ENCODE data around the gene STRBP. TPM values are rescaled to one million over a fixed set of nuclear protein-coding genes. Genes with fewer than 3 reads are reported as not detected.

The STRBP gene
- total and polyA plus RNA-seq, 2 of the 8 experiments (the other 6 are each of a cell fraction or from before 2014, with no cell fraction given), result 29.7 to 105 TPM

DNA sequence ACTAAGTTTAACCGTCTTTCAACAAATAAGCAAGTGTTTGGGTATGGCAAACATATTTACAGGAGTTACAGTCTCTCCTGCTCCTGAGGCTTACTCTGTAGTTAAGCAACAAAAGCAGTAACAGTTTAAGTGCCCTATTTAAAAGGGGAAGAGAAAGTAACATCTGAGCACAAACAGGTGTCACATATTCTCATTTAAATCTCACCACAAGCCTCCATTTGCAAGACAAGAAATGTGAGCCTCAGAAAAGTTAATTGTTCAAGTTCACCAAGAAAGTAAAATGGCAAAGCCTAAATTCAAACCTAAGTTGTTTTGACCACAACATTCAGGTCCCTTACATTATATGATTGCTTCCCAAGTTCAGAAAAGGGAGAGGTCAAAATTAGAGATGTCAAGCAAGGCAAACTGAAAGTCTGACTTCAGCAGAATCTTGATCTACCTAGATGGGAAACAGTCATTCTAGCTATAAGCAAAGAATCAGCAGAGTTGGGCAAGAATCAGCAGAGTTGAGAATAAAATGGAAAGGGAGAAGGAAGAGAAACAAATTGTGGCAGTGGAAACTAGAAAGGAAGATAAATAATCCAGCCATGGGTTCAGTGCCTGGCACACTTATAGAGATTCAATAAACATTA is 93.4 kb downstream of the STRBP start:
- POLR2A ChIA-PET (ENCODE audit: partially characterized antibody), result interaction anchor here (0.8 to 2.0 kb wide), 5 partner anchors 9 to 101 kb away, joined by 3 to 15 read pairs (median 4); no protein-coding TSS in a partner anchor
- Histone ChIP-seq H2AFZ (ENCODE audit: low read length) (no peak overlapping the region), H3K18ac (ENCODE audit: extremely low read depth, low read length) (no peak overlapping the region), H3K27ac (ENCODE audit: low read depth, low read length) (peak overlapping the region; percentile 81), H3K9me3 (ENCODE audit: insufficient read depth in 2 of 2, low read depth in 1 of 2, low read length in 1 of 2) (no peaks in the 10 kb centered on the region), H2BK5ac (ENCODE audit: low read depth, low read length) (peak overlapping the region; percentile 10; the same call in 1 of the 2 replicates), H3K79me2 (ENCODE audit: control insufficient read depth in 1 of 2, insufficient read depth in 2 of 2, low read length in 2 of 2) (peaks cover 0 to 9% of the 10 kb centered on the region in 2 experiments; a peak in 1 of 4 replicates), H4K8ac (ENCODE audit: extremely low read depth, insufficient read depth, low read length) (no peak overlapping the region), H3K9ac (replicated peaks in 1 of 4; ENCODE audit: extremely low read depth in 1 of 4, low read depth in 3 of 4, low read length in 3 of 4) (peak overlapping the region in 2 of 4 experiments; percentile 25 to 49; a peak in 3 of 7 replicates), H3K14ac (ENCODE audit: insufficient read length) (no peak overlapping the region), H2BK12ac (ENCODE audit: low read depth, low read length) (no peak overlapping the region; the same call in 1 of the 2 replicates), H3K4ac (replicated peaks; ENCODE audit: insufficient read length, low read depth, low read length) (peak overlapping the region; percentile 82), H3K23ac (ENCODE audit: insufficient read length) (no peak overlapping the region), H4K5ac (ENCODE audit: insufficient read length, low read depth, low read length) (peak overlapping the region; percentile 32), H2BK15ac (ENCODE audit: low read length) (no peak overlapping the region), H2BK20ac (ENCODE audit: low read length) (no peak overlapping the region), H3K4me3 (ENCODE audit: extremely low read depth in 1 of 4, insufficient read depth in 2 of 4, low read depth in 3 of 4, low read length in 4 of 4) (peak overlapping the region in 1 of 4 experiments; percentile 45; a peak in 3 of 8 replicates), H4K20me1 (replicated peaks in 1 of 2; ENCODE audit: control insufficient read depth in 1 of 2, insufficient read depth in 2 of 2, low read length in 2 of 2) (no peaks in the 10 kb centered on the region), H2AK5ac (ENCODE audit: low read depth, low read length) (no peak overlapping the region), H4K91ac (replicated peaks; ENCODE audit: insufficient read length, low read length) (peak overlapping the region; percentile 29), H3K56ac (replicated peaks; ENCODE audit: insufficient read length, low read depth, low read length) (no peak overlapping the region), H2BK120ac (replicated peaks; ENCODE audit: low read depth, low read length) (no peak overlapping the region), H3K4me2 (ENCODE audit: insufficient read depth in 1 of 2, low read depth in 2 of 2, low read length in 2 of 2) (peak overlapping the region; percentile 14 to 63; a peak in 3 of 4 replicates), H3K36me3 (ENCODE audit: control insufficient read depth in 2 of 4, insufficient read depth in 4 of 4, low read length in 3 of 4) (peaks cover 0 to 13% (median 0%) of the 10 kb centered on the region in 4 experiments; a peak in 1 of 8 replicates), H3K27me3 (replicated peaks in 1 of 4; ENCODE audit: control insufficient read depth in 3 of 4, extremely low read depth in 1 of 4, insufficient read depth in 3 of 4, low read length in 3 of 4) (no peaks in the 10 kb centered on the region), H3K4me1 (replicated peaks in 1 of 4; ENCODE audit: control insufficient read depth in 3 of 4, insufficient read depth in 4 of 4, low read length in 3 of 4) (peaks cover 4 to 30% (median 16%) of the 10 kb centered on the region in 4 experiments; a peak in 6 of 7 replicates), H3K23me2 (ENCODE audit: low read depth, low read length) (no peaks in the 10 kb centered on the region), H3K79me1 (ENCODE audit: low read depth, low read length) (no peaks in the 10 kb centered on the region)
- FAIRE-seq (peak; percentile 95), DNase-seq (ENCODE audit: low read depth in 1 of 2, low spot score in 2 of 2) (peak in 1 of 2 experiments; percentile 17)
- CTCF ChIA-PET (ENCODE audit: partially characterized antibody), result interaction anchor here (0.9 to 1.2 kb wide), 2 partner anchors 50 to 94 kb away, joined by 3 to 4 read pairs; partner anchors contain the start of gene STRBP
- 4% methylated on average over 1 of the region's 1 CpG; no CpG with 5 or more reads in 1 of the 2 experiments for WGBS, 2 experiments (ENCODE audit: extremely low coverage in 1 of 2, insufficient coverage in 1 of 2, insufficient read length in 1 of 2, insufficient replicate concordance in 2 of 2, low coverage in 1 of 2, low lambda C conversion rate in 2 of 2, missing lambda C conversion rate in 1 of 2)
- no peak for TF ChIP-seq CBX8 (IDR thresholded peaks at IDR 0.05; ENCODE audit: borderline replicate concordance, low read depth, low read length)
- TF ChIP-seq SIN3A (conservative IDR thresholded peaks at IDR 0.05 in 1 of 2, IDR thresholded peaks at IDR 0.05 in 1 of 2; ENCODE audit: low read depth in 1 of 2, low read length in 2 of 2), result no peak
- TF ChIP-seq JUN (IDR thresholded peaks at IDR 0.05; ENCODE audit: low read depth, low read length), result no peak
- TF ChIP-seq, protein P1, sequence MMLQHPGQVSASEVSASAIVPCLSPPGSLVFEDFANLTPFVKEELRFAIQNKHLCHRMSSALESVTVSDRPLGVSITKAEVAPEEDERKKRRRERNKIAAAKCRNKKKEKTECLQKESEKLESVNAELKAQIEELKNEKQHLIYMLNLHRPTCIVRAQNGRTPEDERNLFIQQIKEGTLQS (IDR thresholded peaks at IDR 0.05; ENCODE audit: insufficient read depth, low read depth, low read length), result no peak
- peak; percentile 39; the same call in 1 of the 2 replicates for TF ChIP-seq POLR2AphosphoS5 (IDR thresholded peaks at IDR 0.05; ENCODE audit: low read depth, low read length)
- TF ChIP-seq GTF2F1 (IDR thresholded peaks at IDR 0.05; ENCODE audit: borderline replicate concordance, low read depth, low read length), result no peak
- peak; percentile 99 for TF ChIP-seq TCF12 (IDR thresholded peaks at IDR 0.05; ENCODE audit: low read depth, low read length)
- TF ChIP-seq RFX5 (IDR thresholded peaks at IDR 0.05; ENCODE audit: borderline replicate concordance, low read depth, low read length), result no peak
- TF ChIP-seq BRCA1 (IDR thresholded peaks at IDR 0.05; ENCODE audit: low read depth, low read length), result no peak
- TF ChIP-seq KDM4A (IDR thresholded peaks at IDR 0.05; ENCODE audit: low read depth, low read length, severe bottlenecking), result no peak
- TF ChIP-seq KDM5A (IDR thresholded peaks at IDR 0.05; ENCODE audit: low read length), result no peak
- no peak for TF ChIP-seq SIRT6 (IDR thresholded peaks at IDR 0.05; ENCODE audit: low read length)

Measured in H1 (cell line).